Measurements from ENCODE around the gene PTGES2.
"Not testable (repeated sequence)": the region's sequence is repeated elsewhere in the genome, so short reads cannot be mapped to it uniquely, and the experiment has no call there.

Gene PTGES2

DNA sequence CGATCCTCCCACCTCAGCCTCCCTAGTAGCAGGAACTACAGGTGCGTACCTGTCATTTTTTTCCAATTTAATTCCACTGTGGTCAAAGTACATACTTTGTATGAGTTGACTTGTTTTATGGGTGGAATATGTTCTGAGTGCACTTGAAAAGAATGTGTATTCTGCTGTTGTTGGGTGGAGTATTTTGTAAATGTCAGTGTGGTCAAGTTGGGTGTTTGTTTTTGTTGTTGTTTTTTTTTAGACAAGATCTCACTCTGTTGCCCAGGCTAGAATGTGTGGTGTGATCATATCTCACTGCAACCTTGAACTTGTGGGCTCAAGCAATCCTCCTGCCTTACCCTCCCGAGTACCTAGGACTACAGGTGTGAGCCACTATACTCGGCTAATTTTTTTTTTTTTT is 41.6 kb downstream of the PTGES2 start:
- TF ChIP-seq TAF1 (IDR thresholded peaks at IDR 0.05; ENCODE audit: borderline replicate concordance, low read depth, low read length): no peak
- no peak for TF ChIP-seq POLR2AphosphoS5 (IDR thresholded peaks at IDR 0.05; ENCODE audit: low read depth, low read length)
- no peak for TF ChIP-seq POLR2A (IDR thresholded peaks at IDR 0.05; ENCODE audit: low read depth, low read length)
- no peak for FAIRE-seq
- DNase-seq (ENCODE audit: insufficient read length): no peak

DNA sequence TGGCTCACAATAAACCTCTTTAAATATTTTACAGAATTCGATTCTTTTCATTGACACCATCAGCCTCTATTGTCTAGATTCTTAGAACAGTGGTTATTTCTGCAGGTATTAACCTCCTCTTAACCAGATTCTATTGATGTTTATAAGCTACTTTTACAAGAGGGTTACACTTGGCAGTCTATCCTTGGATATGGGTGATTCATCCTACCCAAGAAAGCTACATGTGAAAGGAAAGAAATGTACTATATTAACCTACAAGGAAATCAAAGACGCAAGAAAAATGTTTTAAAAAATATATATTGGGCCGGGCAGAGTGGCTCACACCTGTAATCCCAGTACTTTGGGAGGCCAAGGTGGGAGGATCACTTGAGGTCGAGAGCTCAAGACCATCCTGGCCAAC is 42.8 kb downstream of the PTGES2 start:
- DNase-seq (ENCODE audit: insufficient read length) (no peak), FAIRE-seq (no peak)
- TF ChIP-seq POLR2AphosphoS5 (IDR thresholded peaks at IDR 0.05; ENCODE audit: low read depth, low read length) (no peak), TAF1 (IDR thresholded peaks at IDR 0.05; ENCODE audit: borderline replicate concordance, low read depth, low read length) (no peak), POLR2A (IDR thresholded peaks at IDR 0.05; ENCODE audit: low read depth, low read length) (no peak)

DNA sequence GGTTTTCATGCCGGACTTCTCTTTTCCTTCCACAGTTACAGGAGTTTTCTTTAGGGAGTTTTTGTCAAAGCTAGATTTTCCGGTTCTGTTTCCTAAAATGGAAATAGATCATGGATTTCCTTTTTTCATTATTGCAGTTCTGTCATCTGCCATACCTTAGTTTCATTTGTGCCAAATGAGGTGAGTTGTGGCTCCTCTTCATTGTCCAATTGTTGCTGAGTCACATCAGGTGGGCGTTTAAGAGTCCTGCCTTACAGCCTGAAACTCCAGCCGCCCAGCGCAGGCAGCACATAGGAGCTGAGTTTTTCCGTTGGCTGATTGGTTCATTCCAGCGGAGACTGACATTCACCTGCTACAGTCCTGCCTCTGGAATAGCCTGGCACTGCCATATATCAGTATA is 45.4 kb downstream of the PTGES2 start:
- FAIRE-seq: no peak
- TF ChIP-seq POLR2AphosphoS5 (IDR thresholded peaks at IDR 0.05; ENCODE audit: low read depth, low read length) (no peak), TAF1 (IDR thresholded peaks at IDR 0.05; ENCODE audit: borderline replicate concordance, low read depth, low read length) (no peak), POLR2A (IDR thresholded peaks at IDR 0.05; ENCODE audit: low read depth, low read length) (no peak)
- no peak for DNase-seq (ENCODE audit: insufficient read length)

DNA sequence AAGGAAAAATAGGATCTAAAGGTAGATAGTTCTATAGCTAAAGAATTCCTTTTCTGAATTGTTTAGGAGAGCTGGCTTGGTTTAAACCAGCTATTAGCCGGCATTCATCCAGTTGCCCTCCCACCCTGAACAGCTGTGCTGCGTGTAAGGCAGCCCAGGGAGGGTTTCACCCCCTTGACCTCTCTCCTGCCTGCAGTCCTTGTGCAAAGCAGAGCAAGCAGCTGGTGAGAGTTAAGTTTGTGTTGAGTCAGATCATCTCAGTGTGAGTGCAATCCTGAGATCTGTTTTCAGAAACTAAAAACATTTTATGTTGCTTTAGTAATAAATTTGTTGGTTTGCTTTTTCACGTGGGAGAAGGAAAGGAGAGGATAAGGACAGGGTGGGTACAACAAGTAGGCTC is 46.5 kb downstream of the PTGES2 start:
- TF ChIP-seq TAF1 (IDR thresholded peaks at IDR 0.05; ENCODE audit: borderline replicate concordance, low read depth, low read length) (no peak), POLR2AphosphoS5 (IDR thresholded peaks at IDR 0.05; ENCODE audit: low read depth, low read length) (no peak), POLR2A (IDR thresholded peaks at IDR 0.05; ENCODE audit: low read depth, low read length) (no peak)
- DNase-seq (ENCODE audit: insufficient read length) (no peak), FAIRE-seq (no peak)

DNA sequence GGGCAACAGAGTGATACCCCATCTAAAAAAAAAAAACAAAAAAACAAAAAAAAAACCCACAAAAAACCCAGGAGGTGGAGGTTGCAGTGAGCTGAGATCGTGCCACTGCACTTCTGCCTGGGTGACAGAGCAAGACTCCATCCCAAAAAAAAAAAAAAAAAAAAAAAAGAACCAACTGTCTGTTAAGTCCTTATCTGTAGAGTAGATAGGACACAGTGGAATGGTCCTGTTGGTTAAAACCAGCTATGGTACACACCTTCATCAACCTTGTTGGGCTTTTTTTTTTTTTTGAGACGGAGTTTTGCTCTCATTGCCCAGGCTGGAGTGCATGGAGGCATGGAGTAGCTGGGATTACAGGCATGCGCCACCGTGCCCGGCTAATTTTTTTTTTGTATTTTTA is 47.3 kb downstream of the PTGES2 start:
- TF ChIP-seq POLR2A (IDR thresholded peaks at IDR 0.05; ENCODE audit: low read depth, low read length) (no peak), POLR2AphosphoS5 (IDR thresholded peaks at IDR 0.05; ENCODE audit: low read depth, low read length) (no peak), TAF1 (IDR thresholded peaks at IDR 0.05; ENCODE audit: borderline replicate concordance, low read depth, low read length) (no peak)
- DNase-seq (ENCODE audit: insufficient read length) (no peak), FAIRE-seq (no peak)

DNA sequence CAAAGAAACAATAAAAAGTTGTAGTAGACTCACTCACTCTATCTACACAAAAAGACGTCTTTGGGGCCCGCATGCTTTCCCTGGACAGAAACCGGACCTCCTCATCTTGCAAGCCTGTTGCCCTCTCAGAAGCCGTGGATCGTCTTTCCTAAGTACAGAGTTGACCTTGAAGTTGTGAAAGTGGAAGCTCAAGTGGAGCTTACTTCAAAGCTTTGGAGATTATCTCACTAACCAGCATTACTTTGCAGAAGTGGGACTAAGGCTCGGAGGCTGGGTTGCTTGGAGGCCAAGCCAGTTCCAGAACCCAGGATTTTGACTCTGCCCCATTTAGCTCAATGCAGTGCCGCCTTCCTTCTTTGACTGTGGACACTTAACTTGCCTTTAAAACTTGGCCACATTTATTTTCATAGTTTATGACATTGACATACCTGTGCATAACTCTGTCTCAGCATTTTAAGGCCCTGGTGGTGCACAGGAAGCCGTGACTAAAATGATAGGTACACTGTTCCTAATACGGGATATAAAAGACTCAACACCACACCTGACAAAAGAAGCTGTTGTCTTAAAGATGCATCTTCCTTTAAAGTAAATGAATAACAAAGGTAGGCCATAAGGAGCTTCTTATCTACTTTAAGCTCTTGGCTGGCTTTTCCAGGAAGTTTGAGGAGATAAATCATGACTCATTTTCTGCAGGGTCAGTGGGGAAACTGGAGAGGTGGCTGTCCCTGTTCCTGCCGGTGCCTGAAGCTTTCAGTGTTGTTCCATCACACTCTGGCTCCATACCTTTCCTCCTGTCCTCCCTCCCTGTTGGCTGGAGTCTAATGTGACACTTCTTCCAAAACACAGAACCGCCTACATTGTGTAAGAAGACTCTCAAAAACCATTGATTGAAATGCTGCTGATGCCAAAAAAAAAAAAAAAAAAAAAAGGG is 48.8 kb downstream of the PTGES2 start:
- FAIRE-seq: no peak
- DNase-seq (ENCODE audit: insufficient read length): no peak
- TF ChIP-seq TAF1 (IDR thresholded peaks at IDR 0.05; ENCODE audit: borderline replicate concordance, low read depth, low read length): no peak
- TF ChIP-seq POLR2AphosphoS5 (IDR thresholded peaks at IDR 0.05; ENCODE audit: low read depth, low read length): no peak
- no peak for TF ChIP-seq POLR2A (IDR thresholded peaks at IDR 0.05; ENCODE audit: low read depth, low read length)

DNA sequence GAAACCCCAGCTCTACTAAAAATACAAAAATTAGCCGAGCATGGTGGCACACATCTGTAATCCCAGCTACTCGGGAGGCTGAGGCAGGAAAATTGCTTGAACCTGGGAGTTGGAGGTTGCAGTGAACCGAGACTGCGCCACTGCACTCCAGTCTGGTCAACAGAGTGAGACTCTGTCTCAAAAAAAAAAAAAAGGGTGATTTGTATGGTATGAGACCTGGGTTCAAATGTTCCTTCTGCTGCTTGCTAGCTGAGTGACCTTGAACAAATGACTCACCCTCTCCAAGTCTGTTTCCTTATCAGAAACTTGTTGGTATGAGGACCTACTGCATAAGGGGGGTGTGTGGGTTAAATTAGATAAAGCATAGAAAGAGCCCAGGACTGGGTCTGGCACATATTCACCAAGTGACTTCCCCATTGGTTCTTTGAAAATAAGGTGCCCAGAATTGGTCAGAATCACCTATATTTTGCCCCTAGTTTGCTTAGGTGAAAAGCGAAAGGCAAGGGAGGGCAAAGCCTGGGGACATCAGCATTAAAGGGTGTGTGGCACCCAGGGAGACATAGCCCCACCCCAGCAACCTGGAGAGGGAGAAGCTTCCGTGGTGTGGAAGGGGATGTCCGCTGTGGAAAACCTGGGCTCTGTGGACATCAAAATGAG is 49.6 kb downstream of the PTGES2 start:
- TF ChIP-seq POLR2AphosphoS5 (IDR thresholded peaks at IDR 0.05; ENCODE audit: low read depth, low read length) (no peak), POLR2A (IDR thresholded peaks at IDR 0.05; ENCODE audit: low read depth, low read length) (no peak), TAF1 (IDR thresholded peaks at IDR 0.05; ENCODE audit: borderline replicate concordance, low read depth, low read length) (no peak)
- no peak for FAIRE-seq
- DNase-seq (ENCODE audit: insufficient read length): no peak

DNA sequence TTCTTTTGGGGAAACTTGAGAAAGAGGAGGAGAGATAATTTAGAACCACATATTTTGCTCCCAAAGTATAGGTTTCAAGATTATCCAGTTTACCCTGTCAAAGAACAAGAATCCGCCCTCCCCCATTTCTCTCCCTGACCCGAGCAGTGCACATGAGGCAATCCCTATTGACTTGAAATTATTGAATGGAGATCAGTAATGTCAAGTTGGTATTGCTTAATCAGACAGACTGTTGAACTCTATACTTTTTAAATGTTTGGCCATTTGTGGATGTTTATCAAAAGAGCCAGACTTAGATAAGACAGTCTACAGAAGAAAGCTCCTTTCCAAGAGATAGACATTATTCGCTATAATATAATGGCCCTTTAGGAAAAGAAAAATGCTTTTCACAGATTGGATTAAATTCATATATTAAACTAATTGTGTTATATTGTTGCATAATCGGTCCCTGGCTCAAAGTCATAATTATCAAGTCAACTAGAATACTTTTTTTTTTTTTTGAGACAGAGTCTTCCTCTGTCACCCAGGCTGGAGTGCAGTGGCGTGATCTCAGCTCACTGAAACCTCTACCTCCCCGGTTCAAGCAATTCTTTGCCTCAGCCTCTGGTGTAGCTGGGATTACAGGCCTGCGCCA is 54.2 kb downstream of the PTGES2 start:
- TF ChIP-seq POLR2AphosphoS5 (IDR thresholded peaks at IDR 0.05; ENCODE audit: low read depth, low read length) (no peak), POLR2A (IDR thresholded peaks at IDR 0.05; ENCODE audit: low read depth, low read length) (no peak), TAF1 (IDR thresholded peaks at IDR 0.05; ENCODE audit: borderline replicate concordance, low read depth, low read length) (no peak)
- no peak for DNase-seq (ENCODE audit: insufficient read length)
- no peak for FAIRE-seq

DNA sequence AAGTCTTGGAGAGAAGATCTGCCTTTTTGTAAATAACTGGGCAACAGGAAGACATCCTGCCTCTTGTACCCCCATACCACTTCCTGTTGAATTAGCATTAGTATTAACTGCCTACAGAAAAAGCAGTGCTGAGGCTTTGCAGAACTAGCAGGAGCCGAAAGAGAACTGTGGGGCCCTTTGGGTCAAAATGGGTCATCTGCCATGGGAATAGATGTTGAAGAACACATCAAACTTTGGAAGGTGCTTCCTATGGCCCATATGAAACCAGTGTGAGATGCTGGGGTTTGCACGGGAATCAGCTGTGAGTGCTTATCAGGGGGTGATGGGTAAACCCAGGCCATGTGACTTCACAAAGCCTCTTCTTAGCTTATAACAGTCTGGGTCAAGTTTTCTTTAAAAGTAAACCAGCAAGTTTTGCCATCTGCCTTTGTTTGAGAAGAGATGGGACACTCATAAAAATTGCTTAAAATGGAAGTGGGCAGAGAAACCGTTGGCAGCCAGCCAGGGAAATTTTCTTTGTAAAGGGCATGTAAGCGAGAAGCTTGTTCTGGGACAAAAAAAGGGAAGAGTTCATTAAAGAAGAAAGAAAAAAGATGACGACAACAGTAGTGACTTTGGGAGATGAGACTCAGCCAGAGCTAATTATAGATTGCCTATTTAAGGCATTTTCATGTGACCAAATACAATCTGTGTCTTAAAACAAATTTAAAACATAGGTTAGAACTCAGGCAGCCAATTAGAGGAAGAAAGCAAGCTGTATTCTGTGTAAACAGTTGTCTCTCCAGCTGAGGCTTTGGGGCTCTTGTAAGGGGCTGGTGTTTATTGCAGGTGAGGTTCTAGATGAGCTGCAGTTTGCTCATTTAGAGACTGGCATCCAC is 55.1 kb downstream of the PTGES2 start:
- no peak for DNase-seq (ENCODE audit: insufficient read length)
- TF ChIP-seq POLR2AphosphoS5 (IDR thresholded peaks at IDR 0.05; ENCODE audit: low read depth, low read length) (no peak; the same call in 1 of the 2 replicates), POLR2A (IDR thresholded peaks at IDR 0.05; ENCODE audit: low read depth, low read length) (no peak), TAF1 (IDR thresholded peaks at IDR 0.05; ENCODE audit: borderline replicate concordance, low read depth, low read length) (no peak)
- FAIRE-seq: peak; percentile 64

DNA sequence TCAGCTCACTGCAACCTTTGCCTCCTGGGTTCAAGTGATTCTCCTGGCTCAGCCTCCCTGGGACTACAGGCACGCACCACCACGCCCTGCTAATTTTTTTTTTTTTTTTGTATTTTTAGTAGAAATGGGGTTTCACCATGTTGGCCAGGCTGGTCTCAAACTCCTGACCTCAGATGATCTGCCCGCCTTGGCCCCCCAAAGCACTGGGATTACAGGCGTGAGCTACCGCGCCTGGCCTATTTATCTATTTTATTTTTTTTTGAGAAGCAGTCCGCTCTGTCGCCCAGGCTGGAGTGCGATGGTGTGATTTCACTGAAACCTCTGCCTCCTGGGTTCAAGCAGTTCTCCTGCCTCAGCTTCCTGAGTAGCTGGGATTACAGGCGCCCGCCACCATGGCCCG is 56.1 kb downstream of the PTGES2 start:
- not testable (repeated sequence) for DNase-seq (ENCODE audit: insufficient read length); FAIRE-seq

DNA sequence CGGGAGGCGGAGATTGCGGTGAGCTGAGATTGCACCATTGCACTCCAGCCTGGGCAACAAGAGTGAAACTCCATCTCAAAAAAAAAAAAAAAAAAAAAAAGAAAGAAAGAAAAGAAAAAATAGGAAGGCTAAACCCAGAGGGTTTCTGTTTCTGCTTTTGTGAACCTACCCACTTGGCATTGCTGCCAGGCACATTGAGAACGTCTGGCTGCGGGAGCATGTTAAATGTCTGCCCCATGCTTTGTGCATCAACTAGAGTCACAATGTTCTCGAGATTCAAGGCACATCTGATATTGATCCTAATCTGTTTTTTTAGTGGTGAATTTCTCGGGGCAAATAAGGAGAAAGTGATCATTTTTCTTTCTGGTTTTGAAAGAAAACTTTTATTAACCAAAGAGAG is 56.7 kb downstream of the PTGES2 start:
- DNase-seq (ENCODE audit: insufficient read length) (no peak), FAIRE-seq (no peak)
- TF ChIP-seq POLR2AphosphoS5 (IDR thresholded peaks at IDR 0.05; ENCODE audit: low read depth, low read length) (no peak), TAF1 (IDR thresholded peaks at IDR 0.05; ENCODE audit: borderline replicate concordance, low read depth, low read length) (no peak), POLR2A (IDR thresholded peaks at IDR 0.05; ENCODE audit: low read depth, low read length) (no peak)
